Skeletal muscle tissue (tissue), 4 donors: ENCODE results near the gene ITM2C. TPM values are rescaled to one million over a fixed set of nuclear protein-coding genes. Genes with fewer than 3 reads are reported as not detected.

Experiments used
- H3K27ac ChIP-seq: one replicate; pipeline ENCODE4 v1.7.0; 2013; ENCODE audit warnings: mild to moderate bottlenecking, low read depth, low read length, inconsistent platforms
- H3K27me3 ChIP-seq, 3 donors: one replicate each; pipeline ENCODE4 v1.7.0; 2013; ENCODE audit warnings: low read length in 3 of 3; ENCODE audit not compliant: control insufficient read depth in 3 of 3, insufficient read depth in 3 of 3
- H3K36me3 ChIP-seq, 3 donors: one replicate each; pipeline ENCODE4 v1.7.0; 2013; ENCODE audit warnings: low read length in 3 of 3; ENCODE audit not compliant: control insufficient read depth in 3 of 3, insufficient read depth in 3 of 3
- H3K4me1 ChIP-seq, 3 donors: one replicate each; pipeline ENCODE4 v1.7.0; 2013; ENCODE audit warnings: low read length in 3 of 3, mild to moderate bottlenecking in 3 of 3; ENCODE audit not compliant: control insufficient read depth in 3 of 3, insufficient read depth in 3 of 3
- H3K4me3 ChIP-seq, 3 donors: one replicate each; pipeline ENCODE4 v1.7.0; 2013; ENCODE audit warnings: low read length in 3 of 3
- H3K9ac ChIP-seq, 3 donors: one replicate each; pipeline ENCODE4 v1.7.0; 2013; ENCODE audit warnings: low read length in 3 of 3, mild to moderate bottlenecking in 3 of 3, moderate library complexity in 2 of 3, low read depth in 1 of 3
- H3K9me3 ChIP-seq, 3 donors: one replicate each; pipeline ENCODE4 v1.7.0; 2013; ENCODE audit warnings: low read length in 3 of 3; ENCODE audit not compliant: control insufficient read depth in 3 of 3
- total RNA-seq: library from RNA; depleted of rRNA; stranded (reverse); fragments of >200 nt; gene quantifications from one replicate; pipeline ENCODE4 v1.2.3, GENCODE V29; 2014
- donor health status: Osteomylitis.

ITM2C gene
- total RNA-seq, 1 donor from 2014 or later: 84.0 TPM

DNA sequence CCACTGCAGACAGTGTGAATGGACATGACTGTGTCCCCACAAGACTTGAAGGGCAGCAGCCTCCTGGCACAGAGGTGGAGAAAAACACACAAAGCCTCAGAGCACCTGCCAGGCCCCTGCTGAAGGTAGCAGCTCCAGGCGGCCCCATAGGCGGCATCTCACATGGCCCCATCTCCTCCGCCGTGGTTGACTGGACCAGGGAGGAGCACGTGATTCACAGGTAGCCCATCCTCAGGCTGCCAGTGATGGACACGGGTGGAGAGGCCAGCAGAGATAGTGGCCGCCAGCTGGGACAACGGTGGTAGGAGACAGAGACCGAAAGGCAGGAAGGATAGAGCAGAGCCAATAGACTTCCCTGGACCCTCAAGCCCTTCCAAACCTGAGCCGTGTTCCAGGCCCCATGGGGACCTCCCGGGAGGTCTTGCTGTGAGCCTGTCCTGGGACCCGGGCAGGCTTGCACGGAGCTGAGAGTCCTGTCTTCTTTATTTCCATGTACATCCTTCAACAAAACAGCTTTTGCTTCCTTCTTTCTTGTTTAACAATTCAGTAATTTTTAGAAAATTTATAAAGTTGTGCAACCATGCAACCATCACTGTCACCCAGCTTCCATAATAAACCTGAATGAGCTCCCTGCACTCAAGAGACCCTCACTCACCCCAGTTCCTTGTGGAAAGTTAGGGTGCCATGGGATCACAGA is 33.4 kb downstream of the ITM2C start:
- Histone ChIP-seq H3K9me3 (no peaks in the 10 kb centered on the region), H3K36me3 (no peaks in the 10 kb centered on the region), H3K27me3 (peaks cover 7 to 26% (median 7%) of the 10 kb centered on the region in 3 donors), H3K27ac (no peak overlapping the region), H3K4me1 (no peaks in the 10 kb centered on the region), H3K4me3 (no peak overlapping the region), H3K9ac (no peak overlapping the region)

DNA sequence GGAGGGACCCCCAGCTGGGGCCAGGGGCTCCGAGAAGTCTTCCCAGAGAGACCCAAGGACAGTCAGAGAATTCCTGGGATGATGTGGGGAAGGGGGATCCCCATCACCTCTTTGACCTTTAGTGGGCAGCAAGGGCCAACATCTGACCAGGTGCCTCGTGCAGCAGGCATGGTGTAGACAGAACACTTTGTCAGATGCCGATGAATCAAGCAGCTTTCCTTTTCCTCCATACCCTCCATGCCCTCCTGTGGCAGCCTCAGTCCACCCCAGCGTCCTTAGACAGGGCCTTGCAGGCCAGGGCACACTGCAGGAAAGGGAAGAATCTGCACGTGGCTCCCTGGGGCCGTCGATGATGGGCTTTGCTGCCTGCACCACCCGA is 34.0 kb downstream of the ITM2C start:
- H3K27me3 ChIP-seq: peaks cover 4 to 26% (median 7%) of the 10 kb centered on the region in 3 donors
- H3K9me3 ChIP-seq: no peaks in the 10 kb centered on the region
- H3K27ac ChIP-seq: no peak overlapping the region
- no peaks in the 10 kb centered on the region for H3K4me1 ChIP-seq
- H3K4me3 ChIP-seq: no peak overlapping the region
- H3K9ac ChIP-seq: no peak overlapping the region
- H3K36me3 ChIP-seq: no peaks in the 10 kb centered on the region

DNA sequence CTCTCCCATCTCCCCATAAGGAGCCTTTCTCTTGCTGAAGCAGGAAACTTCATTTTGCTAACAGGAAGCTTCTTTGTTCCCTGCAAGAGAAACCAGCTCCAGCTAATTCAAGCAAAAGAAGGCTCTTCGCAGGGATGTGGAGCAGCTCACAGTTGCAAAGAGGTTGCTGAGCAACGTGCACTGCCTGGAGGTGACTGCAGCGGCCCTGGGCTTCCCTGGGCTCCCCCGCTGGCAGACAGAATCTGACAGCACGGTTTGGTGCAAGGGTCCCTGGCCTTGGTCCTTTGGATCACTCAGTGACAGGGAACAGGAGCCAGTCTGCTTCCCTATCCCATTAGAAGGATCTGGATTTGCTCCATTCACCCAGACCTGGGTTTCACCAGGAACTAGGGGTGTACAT is 34.5 kb downstream of the ITM2C start:
- no peaks in the 10 kb centered on the region for H3K9me3 ChIP-seq
- no peaks in the 10 kb centered on the region for H3K4me1 ChIP-seq
- peaks cover 4 to 26% (median 7%) of the 10 kb centered on the region in 3 donors for H3K27me3 ChIP-seq
- H3K27ac ChIP-seq: no peak overlapping the region
- H3K4me3 ChIP-seq: no peak overlapping the region
- H3K9ac ChIP-seq: no peak overlapping the region
- H3K36me3 ChIP-seq: no peaks in the 10 kb centered on the region

DNA sequence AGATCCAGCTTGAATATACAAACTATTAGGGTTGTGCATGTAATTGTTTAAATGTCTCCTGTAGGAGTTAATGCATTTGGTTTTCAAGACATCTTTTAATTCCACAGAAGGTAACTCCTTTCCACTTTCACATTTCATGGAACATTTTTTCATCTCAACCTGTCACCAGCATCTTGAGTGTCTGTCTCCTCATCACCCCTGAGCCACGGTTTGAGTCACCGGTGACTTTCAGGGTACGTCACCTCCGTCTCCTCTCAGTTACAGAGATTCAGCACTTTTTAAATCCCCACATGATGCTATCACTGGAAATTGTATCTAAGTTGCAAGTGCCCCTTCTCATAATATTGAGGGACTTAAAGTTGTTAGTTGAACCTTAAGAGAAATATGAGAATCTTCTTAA is 35.0 kb downstream of the ITM2C start:
- no peak overlapping the region for H3K27ac ChIP-seq
- peaks cover 4 to 26% (median 7%) of the 10 kb centered on the region in 3 donors for H3K27me3 ChIP-seq
- H3K9me3 ChIP-seq: no peaks in the 10 kb centered on the region
- H3K36me3 ChIP-seq: no peaks in the 10 kb centered on the region
- H3K9ac ChIP-seq: no peak overlapping the region
- no peak overlapping the region for H3K4me3 ChIP-seq
- no peaks in the 10 kb centered on the region for H3K4me1 ChIP-seq

DNA sequence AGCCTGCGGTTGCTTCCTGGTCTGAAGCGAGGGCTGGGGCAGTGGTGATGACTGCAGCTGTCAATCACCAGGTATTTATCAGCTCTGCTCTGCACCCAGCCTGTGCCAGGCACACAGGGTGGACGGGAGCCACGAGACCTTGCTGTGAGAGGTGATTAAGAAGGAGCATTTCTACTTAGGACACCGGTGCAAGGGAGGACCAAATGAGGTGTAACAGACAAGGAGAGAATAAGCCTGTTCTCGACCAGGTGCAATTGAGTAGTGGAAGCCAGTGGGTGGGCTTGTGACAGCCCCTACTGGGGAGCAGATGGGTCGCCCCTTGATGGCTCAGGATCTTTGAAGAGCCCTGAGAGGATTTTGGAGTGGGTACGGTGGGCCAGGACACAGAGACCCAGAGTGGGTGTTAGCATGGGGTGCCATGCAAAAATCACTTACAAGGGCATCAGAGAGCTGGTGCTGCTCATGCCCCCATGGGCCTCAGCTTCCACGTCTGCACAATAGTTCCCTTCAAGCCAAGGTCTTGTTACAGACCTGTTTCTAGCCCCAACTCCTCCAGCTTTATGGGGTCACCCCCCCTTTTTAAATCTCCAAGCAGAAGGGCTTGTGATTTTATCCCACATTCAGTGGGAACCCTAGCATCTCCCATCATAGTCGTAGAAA is 35.7 kb downstream of the ITM2C start:
- peaks cover 7 to 26% (median 8%) of the 10 kb centered on the region in 3 donors for H3K27me3 ChIP-seq
- H3K4me1 ChIP-seq: no peaks in the 10 kb centered on the region
- no peak overlapping the region for H3K27ac ChIP-seq
- H3K4me3 ChIP-seq: no peak overlapping the region
- H3K36me3 ChIP-seq: no peaks in the 10 kb centered on the region
- H3K9me3 ChIP-seq: no peaks in the 10 kb centered on the region
- H3K9ac ChIP-seq: no peak overlapping the region

DNA sequence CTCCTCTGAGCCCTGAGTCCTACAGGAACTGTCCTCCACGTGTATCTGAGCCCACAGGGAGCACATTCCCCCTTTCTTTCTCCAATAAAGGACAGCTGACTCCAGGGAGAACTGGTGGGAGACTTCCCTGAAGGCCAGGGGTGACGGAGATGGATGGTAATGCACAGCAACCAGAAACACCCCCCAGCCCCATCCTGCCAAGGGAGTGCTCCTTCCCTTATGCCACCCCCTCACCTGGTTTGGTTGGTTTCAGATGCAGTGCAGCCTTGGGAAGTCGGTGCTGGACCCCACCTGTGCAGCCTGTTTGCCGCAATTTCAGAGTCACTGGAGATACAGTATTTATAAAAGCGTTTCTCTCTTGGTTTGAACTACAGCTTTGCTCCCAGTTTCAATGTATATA is 36.3 kb downstream of the ITM2C start:
- Histone ChIP-seq H3K9ac (no peak overlapping the region), H3K9me3 (no peaks in the 10 kb centered on the region), H3K4me1 (no peaks in the 10 kb centered on the region), H3K36me3 (no peaks in the 10 kb centered on the region), H3K27me3 (peaks cover 7 to 29% (median 10%) of the 10 kb centered on the region in 3 donors), H3K4me3 (no peak overlapping the region), H3K27ac (no peak overlapping the region)

DNA sequence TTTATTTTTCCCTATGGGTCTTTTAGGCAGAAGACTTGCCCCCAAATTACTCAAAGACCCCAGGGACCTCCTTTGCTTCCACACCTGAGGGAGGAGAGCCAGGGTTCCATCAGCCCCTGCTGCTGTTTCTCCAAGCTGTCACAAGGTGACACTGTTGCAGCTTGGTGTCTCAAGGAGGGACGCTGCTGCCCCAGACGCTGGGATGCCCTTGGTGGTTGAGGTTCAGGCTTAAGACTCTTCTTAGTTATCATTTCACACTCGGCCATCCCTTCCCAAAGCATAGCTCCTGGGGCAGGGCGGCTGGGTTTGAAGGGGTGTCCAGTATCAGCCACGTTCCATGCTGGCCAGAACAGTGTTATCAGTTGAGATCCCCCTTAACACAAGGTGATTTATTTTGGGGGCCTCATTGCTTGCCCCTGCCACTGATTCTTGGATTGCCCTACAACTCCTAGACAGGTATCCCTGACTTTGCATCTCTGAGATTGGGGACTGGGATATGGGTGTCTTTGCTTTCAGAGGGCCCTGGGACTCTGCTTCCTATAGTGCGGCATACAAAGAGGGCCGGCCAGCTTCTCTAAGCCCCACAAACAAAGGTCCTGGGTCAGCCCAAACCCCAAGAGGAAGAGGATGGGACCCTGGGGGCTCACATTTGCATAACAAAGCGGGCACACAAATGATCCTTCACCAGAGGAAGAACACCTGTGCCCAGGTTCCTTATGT is 37.6 kb downstream of the ITM2C start:
- Histone ChIP-seq H3K27ac (no peak overlapping the region), H3K9ac (no peak overlapping the region), H3K4me3 (no peak overlapping the region), H3K4me1 (no peaks in the 10 kb centered on the region), H3K27me3 (peaks cover 5 to 22% (median 7%) of the 10 kb centered on the region in 3 donors), H3K9me3 (no peaks in the 10 kb centered on the region), H3K36me3 (no peaks in the 10 kb centered on the region)

DNA sequence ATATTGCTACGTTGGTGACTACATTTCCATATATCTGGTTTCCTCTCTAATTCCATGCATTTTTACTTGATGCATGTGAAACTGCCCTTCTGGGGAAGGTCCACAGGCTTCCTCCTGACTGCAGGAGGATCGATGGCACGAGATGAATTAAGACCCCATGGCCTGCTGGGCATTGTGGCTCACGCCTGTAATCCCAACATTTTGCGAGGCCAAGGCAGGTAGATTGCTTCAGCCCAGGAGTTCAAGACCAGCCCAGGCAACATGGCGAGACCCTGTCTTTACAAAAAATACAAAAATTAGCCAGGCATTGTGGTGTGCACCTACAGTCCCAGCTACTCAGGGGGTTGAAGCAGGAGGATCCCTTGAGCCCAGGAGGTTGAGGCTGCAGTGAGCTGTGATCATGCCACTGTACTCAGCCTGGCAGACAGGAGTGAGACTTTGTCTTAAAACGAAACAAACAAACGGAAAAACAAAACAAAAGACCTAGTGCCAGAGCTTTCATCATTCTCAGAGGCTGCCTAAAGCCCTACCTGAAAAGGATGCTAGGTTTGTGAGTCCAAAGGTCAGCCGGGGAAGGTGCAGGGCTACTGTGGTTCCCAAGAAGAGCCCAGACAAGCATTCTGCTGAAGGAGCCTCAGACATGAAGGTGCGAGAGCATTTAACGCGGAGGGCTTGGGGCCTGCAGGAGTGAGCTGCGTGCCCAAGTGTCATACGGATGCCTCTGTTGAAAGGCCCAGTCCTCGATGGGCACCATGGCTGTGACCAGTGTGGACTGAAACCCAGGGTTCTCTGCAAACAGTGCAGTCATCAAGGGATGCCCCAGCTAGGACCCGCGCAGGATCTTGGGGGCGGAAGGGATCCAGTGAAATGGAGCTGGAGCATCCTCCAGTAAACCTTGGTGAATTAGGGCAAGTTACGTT is 38.7 kb downstream of the ITM2C start:
- Histone ChIP-seq H3K4me3 (no peak overlapping the region), H3K27me3 (peaks cover 5 to 22% (median 7%) of the 10 kb centered on the region in 3 donors), H3K9me3 (no peaks in the 10 kb centered on the region), H3K27ac (no peak overlapping the region), H3K36me3 (no peaks in the 10 kb centered on the region), H3K9ac (no peak overlapping the region), H3K4me1 (no peaks in the 10 kb centered on the region)

DNA sequence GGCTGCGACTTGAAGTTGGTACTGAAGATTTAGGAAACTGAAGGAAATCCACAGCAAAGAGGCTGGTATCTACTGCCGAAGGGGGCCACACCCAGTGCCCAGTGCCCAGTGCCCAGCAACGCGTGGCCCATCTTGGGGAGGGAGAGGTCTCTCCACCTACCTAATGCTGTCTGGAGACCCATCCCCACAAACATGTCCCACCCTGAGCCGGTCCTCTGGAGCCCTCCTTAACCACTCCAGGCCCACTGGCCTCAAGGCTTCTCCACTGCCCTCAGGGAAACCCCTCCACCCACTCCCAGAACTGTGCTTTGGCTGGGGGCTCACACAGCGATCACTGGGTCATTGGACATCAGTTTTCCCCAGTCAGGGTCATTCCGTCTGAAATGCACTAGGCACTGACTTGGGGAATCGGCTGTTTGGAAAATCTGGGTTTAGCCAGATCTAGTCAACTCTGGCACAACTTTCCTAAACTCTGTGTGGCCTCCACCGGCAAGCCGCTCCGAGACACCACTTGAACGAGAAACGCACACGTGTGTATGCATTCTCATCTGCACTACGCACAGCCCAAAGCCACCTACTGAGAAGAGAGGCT is 40.2 kb downstream of the ITM2C start:
- no peak overlapping the region for H3K9ac ChIP-seq
- H3K4me1 ChIP-seq: no peaks in the 10 kb centered on the region
- H3K9me3 ChIP-seq: no peaks in the 10 kb centered on the region
- no peak overlapping the region for H3K4me3 ChIP-seq
- H3K27me3 ChIP-seq: peaks cover 5 to 13% (median 7%) of the 10 kb centered on the region in 3 donors
- H3K27ac ChIP-seq: no peak overlapping the region
- H3K36me3 ChIP-seq: no peaks in the 10 kb centered on the region
